Fibroblast of lung (primary cell): ENCODE measurements around the gene ADIPOQ. TPM values are rescaled to one million over a fixed set of nuclear protein-coding genes. Genes with fewer than 3 reads are reported as not detected.

Experiments used
- DNase-seq, 2 donors: peaks; one replicate each; pipeline versions ENCODE4 v3.0.0 to v3.0.0-alpha.2; 2010; ENCODE audit warnings: low read depth in 2 of 2
- H2AFZ ChIP-seq: 2 replicates; pipeline ENCODE4 v1.5.1; 2012; ENCODE audit warnings: low read length, control low read depth, inconsistent platforms
- H3K27ac ChIP-seq: 2 replicates; pipeline ENCODE4 v1.5.1; 2011; ENCODE audit warnings: low read length, control low read depth; ENCODE audit not compliant: insufficient read depth
- H3K27me3 ChIP-seq: 2 replicates; pipeline ENCODE4 v1.5.1; 2011; ENCODE audit warnings: mild to moderate bottlenecking, low read length; ENCODE audit not compliant: control insufficient read depth, insufficient read depth
- H3K36me3 ChIP-seq: 2 replicates; pipeline ENCODE4 v1.5.1; 2011; ENCODE audit warnings: low read length; ENCODE audit not compliant: control insufficient read depth, insufficient read depth
- H3K4me1 ChIP-seq: 2 replicates; pipeline ENCODE4 v1.5.1; 2011; ENCODE audit warnings: low read length; ENCODE audit not compliant: control insufficient read depth, insufficient read depth; ENCODE audit errors: extremely low read depth
- H3K4me2 ChIP-seq: 2 replicates; pipeline ENCODE4 v1.5.1; 2011; ENCODE audit warnings: low read length, control low read depth; ENCODE audit not compliant: insufficient read depth; ENCODE audit errors: extremely low read depth
- H3K4me3 ChIP-seq, 4 experiments: fragments of 200-600 bp in 1 of 4; sonication (generic) in 1 of 4; replicated peaks in 1 of 4; 2 replicates each; pipeline ENCODE4 v1.5.1; 2011 to 2016; ENCODE audit warnings: low read length in 4 of 4, low read depth in 3 of 4, mild to moderate bottlenecking in 3 of 4, control low read depth in 2 of 4, inconsistent platforms in 1 of 4, mixed read lengths in 1 of 4; ENCODE audit not compliant: insufficient read depth in 1 of 4; ENCODE audit errors: control extremely low read depth in 1 of 4
- H3K79me2 ChIP-seq: 2 replicates; pipeline ENCODE4 v1.5.1; 2012; ENCODE audit warnings: mild to moderate bottlenecking, low read length, inconsistent platforms; ENCODE audit not compliant: control insufficient read depth, insufficient read depth
- H3K9ac ChIP-seq: 2 replicates; pipeline ENCODE4 v1.5.1; 2011; ENCODE audit warnings: mild to moderate bottlenecking, low read length, control low read depth; ENCODE audit not compliant: insufficient read depth
- H3K9me3 ChIP-seq: 2 replicates; pipeline ENCODE4 v1.5.1; 2012; ENCODE audit warnings: low read depth, low read length; ENCODE audit not compliant: control insufficient read depth, insufficient read depth
- H4K20me1 ChIP-seq: 2 replicates; pipeline ENCODE4 v1.5.1; 2011; ENCODE audit warnings: low read length; ENCODE audit not compliant: control insufficient read depth, insufficient read depth; ENCODE audit errors: extremely low read depth
- CTCF ChIP-seq, 2 donors: IDR thresholded peaks in 1 of 2; conservative IDR thresholded peaks in 1 of 2; 1 replicate in 1 of 2; 2 replicates in 1 of 2; pipeline ENCODE4 v1.5.1; 2011 to 2012; ENCODE audit warnings: low read length in 2 of 2, control low read depth in 1 of 2, inconsistent platforms in 1 of 2, low read depth in 1 of 2, mild to moderate bottlenecking in 1 of 2
- EZH2 ChIP-seq: IDR thresholded peaks from 2 replicates; pipeline ENCODE4 v1.5.1; 2012; ENCODE audit warnings: low read length, control low read depth, mild to moderate bottlenecking; ENCODE audit errors: missing control alignments
- polyA plus RNA-seq, 2 donors: library from polyadenylated mRNA; depleted of rRNA in 1 of 2; stranded (reverse) in 1 of 2; unstranded in 1 of 2; fragments of >200 nt; gene quantifications; 2 replicates each; pipeline ENCODE4 v1.2.1, GENCODE V29; 2011 to 2012; ENCODE audit warnings: missing spikeins in 1 of 2
- total RNA-seq: library from RNA; depleted of rRNA; stranded (reverse); fragments of >200 nt; gene quantifications from 2 replicates; pipeline ENCODE4 v1.2.1, GENCODE V29; 2014

Gene ADIPOQ
- total and polyA plus RNA-seq, 2 donors (not counting 1 experiment from before 2014, with no cell fraction given) = not detected

DNA sequence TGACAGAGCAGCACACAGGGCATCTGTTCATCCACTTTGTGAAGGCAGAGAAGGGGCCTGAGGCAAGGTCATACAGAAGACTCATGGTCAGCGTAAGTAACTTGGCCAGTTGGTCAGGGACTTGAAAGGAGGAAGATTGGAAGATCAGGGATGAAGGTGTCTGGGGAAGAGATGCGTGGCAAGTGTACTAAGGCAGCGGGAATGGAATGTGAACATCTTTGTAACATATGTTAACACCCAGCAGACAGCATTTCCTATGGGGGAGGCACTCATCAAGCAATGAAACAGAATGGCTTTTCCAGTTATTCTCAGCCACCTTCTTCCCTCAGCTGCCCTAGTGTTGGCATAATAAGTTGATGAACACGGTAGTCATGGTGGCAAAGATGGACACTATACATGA lies 28.4 kb upstream of the ADIPOQ start:
- no peak overlapping the region for H3K27ac ChIP-seq
- no peak for DNase-seq

DNA sequence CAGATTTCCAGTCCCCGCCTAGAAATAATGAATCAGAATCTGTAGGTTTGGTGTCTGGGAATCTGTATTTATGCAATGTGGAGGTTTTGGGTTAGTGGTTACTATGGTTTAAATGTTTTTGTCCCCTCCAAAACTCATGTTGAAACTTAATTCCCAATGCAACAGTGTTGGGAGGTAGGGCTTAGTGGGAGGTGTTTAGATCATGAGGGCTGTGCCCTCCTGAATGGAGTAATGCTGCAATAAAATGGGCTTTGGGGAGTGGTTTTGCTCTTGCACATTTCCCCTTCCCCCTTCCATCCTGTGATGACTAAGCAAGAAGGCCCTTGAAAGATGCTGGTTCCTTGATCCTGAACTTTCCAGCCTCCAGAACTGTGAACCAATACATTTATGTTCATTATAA lies 27.1 kb upstream of the ADIPOQ start:
- Histone ChIP-seq H3K9ac (no peak overlapping the region), H3K4me3 (no peak overlapping the region), H2AFZ (no peak overlapping the region), H3K4me2 (no peak overlapping the region), H3K9me3 (no peaks in the 10 kb centered on the region), H3K4me1 (peaks cover 2% of the 10 kb centered on the region), H3K79me2 (no peaks in the 10 kb centered on the region), H3K27ac (no peak overlapping the region), H4K20me1 (no peaks in the 10 kb centered on the region), H3K27me3 (no peaks in the 10 kb centered on the region), H3K36me3 (no peaks in the 10 kb centered on the region)
- TF ChIP-seq CTCF (conservative IDR thresholded peaks at IDR 0.05 in 1 of 2, IDR thresholded peaks at IDR 0.05 in 1 of 2; ENCODE audit: low read depth in 1 of 2, low read length in 2 of 2) (no peak), EZH2 (no peak)
- peak; percentile 47 to 68 for DNase-seq

More for the DNA sequence above, 28.4 kb upstream of the ADIPOQ start:
- peaks cover 2% of the 10 kb centered on the region for H3K4me1 ChIP-seq
- H3K4me2 ChIP-seq = no peak overlapping the region
- no peaks in the 10 kb centered on the region for H4K20me1 ChIP-seq
- H2AFZ ChIP-seq = no peak overlapping the region
- no peaks in the 10 kb centered on the region for H3K27me3 ChIP-seq
- H3K9ac ChIP-seq = no peak overlapping the region
- H3K79me2 ChIP-seq = no peaks in the 10 kb centered on the region
- TF ChIP-seq EZH2 (no peak), CTCF (conservative IDR thresholded peaks at IDR 0.05 in 1 of 2, IDR thresholded peaks at IDR 0.05 in 1 of 2; ENCODE audit: low read depth in 1 of 2, low read length in 2 of 2) (no peak)
- no peaks in the 10 kb centered on the region for H3K36me3 ChIP-seq
- H3K4me3 ChIP-seq = no peak overlapping the region
- no peaks in the 10 kb centered on the region for H3K9me3 ChIP-seq

GRCh38 chr3:186818516-186818915 lies 24.0 kb upstream of the ADIPOQ start:
- Histone ChIP-seq H2AFZ (no peak overlapping the region), H3K27ac (no peak overlapping the region), H3K4me2 (no peak overlapping the region), H3K4me3 (no peak overlapping the region), H3K4me1 (peaks cover 9% of the 10 kb centered on the region), H3K9ac (no peak overlapping the region), H3K9me3 (no peaks in the 10 kb centered on the region), H3K79me2 (no peaks in the 10 kb centered on the region), H3K36me3 (no peaks in the 10 kb centered on the region), H3K27me3 (no peaks in the 10 kb centered on the region), H4K20me1 (no peaks in the 10 kb centered on the region)
- DNase-seq = no peak
- TF ChIP-seq CTCF (conservative IDR thresholded peaks at IDR 0.05 in 1 of 2, IDR thresholded peaks at IDR 0.05 in 1 of 2; ENCODE audit: low read depth in 1 of 2, low read length in 2 of 2) = no peak
- TF ChIP-seq EZH2 = no peak
